ENCODE measurements around the gene ZNF518B.
A peak's percentile ranks its signal among the peaks of the same experiment; 100 is the strongest.

ZNF518B gene

GRCh38 chr4:10457255-10457801 is at the start of gene ZNF518B:
TSS of gene ZNF518B (minus strand) at chr4:10457426. CDS start at chr4:10446328, 11,098 bp downstream.
- H3K4me3 ChIP-seq (ENCODE audit: low read length), result peak within 1 kb of the TSS; percentile 59
- H3K4me1 ChIP-seq (ENCODE audit: insufficient read depth, low read length), result peaks cover 2% of the 10 kb centered on the region
- peak within 1 kb of the TSS; percentile 73 for H2AFZ ChIP-seq (ENCODE audit: low read depth, low read length)
- peaks cover 22% of the 10 kb centered on the region for H3K27me3 ChIP-seq (ENCODE audit: insufficient read depth, low read length)
- H3K9me3 ChIP-seq (ENCODE audit: low read length), result peaks cover 5% of the 10 kb centered on the region
- H3K36me3 ChIP-seq (ENCODE audit: insufficient read depth, low read length), result peaks cover 19% of the 10 kb centered on the region

GRCh38 chr4:10506077-10506476 is 48.9 kb upstream of the ZNF518B start:
- Histone ChIP-seq H2AFZ (ENCODE audit: low read depth, low read length) (no peak overlapping the region), H3K27me3 (ENCODE audit: insufficient read depth, low read length) (no peaks in the 10 kb centered on the region), H3K4me1 (ENCODE audit: insufficient read depth, low read length) (no peaks in the 10 kb centered on the region), H3K4me3 (ENCODE audit: low read length) (no peak overlapping the region), H3K36me3 (ENCODE audit: insufficient read depth, low read length) (no peaks in the 10 kb centered on the region), H3K9me3 (ENCODE audit: low read length) (no peaks in the 10 kb centered on the region)

GRCh38 chr4:10504570-10505179 is 47.4 kb upstream of the ZNF518B start:
- H3K9me3 ChIP-seq (ENCODE audit: low read length), result no peaks in the 10 kb centered on the region
- H2AFZ ChIP-seq (ENCODE audit: low read depth, low read length), result no peak overlapping the region
- no peaks in the 10 kb centered on the region for H3K4me1 ChIP-seq (ENCODE audit: insufficient read depth, low read length)
- no peaks in the 10 kb centered on the region for H3K36me3 ChIP-seq (ENCODE audit: insufficient read depth, low read length)
- H3K4me3 ChIP-seq (ENCODE audit: low read length), result no peak overlapping the region
- no peaks in the 10 kb centered on the region for H3K27me3 ChIP-seq (ENCODE audit: insufficient read depth, low read length)

- no peak overlapping the region for H3K4me3 ChIP-seq (ENCODE audit: low read length)
These were observed 45.5 kb upstream of the ZNF518B start for GRCh38 chr4:10502717-10503116.

GRCh38 chr4:10500776-10501175 is 43.5 kb upstream of the ZNF518B start:
- Histone ChIP-seq H3K27me3 (ENCODE audit: insufficient read depth, low read length) (peaks cover 3% of the 10 kb centered on the region), H3K4me3 (ENCODE audit: low read length) (no peak overlapping the region), H3K4me1 (ENCODE audit: insufficient read depth, low read length) (peaks cover 3% of the 10 kb centered on the region), H3K9me3 (ENCODE audit: low read length) (no peaks in the 10 kb centered on the region), H2AFZ (ENCODE audit: low read depth, low read length) (no peak overlapping the region), H3K36me3 (ENCODE audit: insufficient read depth, low read length) (no peaks in the 10 kb centered on the region)

More at GRCh38 chr4:10502717-10503116, 45.5 kb upstream of the ZNF518B start:
- Histone ChIP-seq H2AFZ (ENCODE audit: low read depth, low read length) (no peak overlapping the region), H3K9me3 (ENCODE audit: low read length) (no peaks in the 10 kb centered on the region), H3K36me3 (ENCODE audit: insufficient read depth, low read length) (no peaks in the 10 kb centered on the region), H3K4me1 (ENCODE audit: insufficient read depth, low read length) (no peaks in the 10 kb centered on the region), H3K27me3 (ENCODE audit: insufficient read depth, low read length) (no peaks in the 10 kb centered on the region)

- Histone ChIP-seq H2AFZ (ENCODE audit: low read depth, low read length) (no peak overlapping the region), H3K36me3 (ENCODE audit: insufficient read depth, low read length) (no peaks in the 10 kb centered on the region), H3K4me1 (ENCODE audit: insufficient read depth, low read length) (peaks cover 3% of the 10 kb centered on the region), H3K27me3 (ENCODE audit: insufficient read depth, low read length) (peaks cover 3% of the 10 kb centered on the region), H3K4me3 (ENCODE audit: low read length) (no peak overlapping the region), H3K9me3 (ENCODE audit: low read length) (no peaks in the 10 kb centered on the region)
These were observed 39.0 kb upstream of the ZNF518B start for GRCh38 chr4:10496200-10496599.

GRCh38 chr4:10495651-10496050 is 38.4 kb upstream of the ZNF518B start:
- Histone ChIP-seq H3K4me3 (ENCODE audit: low read length) (no peak overlapping the region), H3K36me3 (ENCODE audit: insufficient read depth, low read length) (no peaks in the 10 kb centered on the region), H3K9me3 (ENCODE audit: low read length) (no peaks in the 10 kb centered on the region), H3K4me1 (ENCODE audit: insufficient read depth, low read length) (peaks cover 3% of the 10 kb centered on the region), H3K27me3 (ENCODE audit: insufficient read depth, low read length) (peaks cover 3% of the 10 kb centered on the region), H2AFZ (ENCODE audit: low read depth, low read length) (no peak overlapping the region)

- no peaks in the 10 kb centered on the region for H3K36me3 ChIP-seq (ENCODE audit: insufficient read depth, low read length)
- H3K27me3 ChIP-seq (ENCODE audit: insufficient read depth, low read length), result peaks cover 3% of the 10 kb centered on the region
- no peaks in the 10 kb centered on the region for H3K9me3 ChIP-seq (ENCODE audit: low read length)
- peaks cover 3% of the 10 kb centered on the region for H3K4me1 ChIP-seq (ENCODE audit: insufficient read depth, low read length)
- no peak overlapping the region for H2AFZ ChIP-seq (ENCODE audit: low read depth, low read length)
- no peak overlapping the region for H3K4me3 ChIP-seq (ENCODE audit: low read length)
These were observed 35.2 kb upstream of the ZNF518B start for GRCh38 chr4:10492464-10492863.

- Histone ChIP-seq H3K4me3 (ENCODE audit: low read length) (no peak overlapping the region), H3K4me1 (ENCODE audit: insufficient read depth, low read length) (peaks cover 1% of the 10 kb centered on the region), H3K9me3 (ENCODE audit: low read length) (no peaks in the 10 kb centered on the region), H3K27me3 (ENCODE audit: insufficient read depth, low read length) (peaks cover under 1% of the 10 kb centered on the region), H2AFZ (ENCODE audit: low read depth, low read length) (no peak overlapping the region), H3K36me3 (ENCODE audit: insufficient read depth, low read length) (no peaks in the 10 kb centered on the region)
These were observed 34.2 kb upstream of the ZNF518B start for GRCh38 chr4:10491401-10491800.

- Histone ChIP-seq H3K36me3 (ENCODE audit: insufficient read depth, low read length) (no peaks in the 10 kb centered on the region), H3K27me3 (ENCODE audit: insufficient read depth, low read length) (no peaks in the 10 kb centered on the region), H3K4me3 (ENCODE audit: low read length) (no peak overlapping the region)
These were observed 33.8 kb upstream of the ZNF518B start for GRCh38 chr4:10490996-10491395.

GRCh38 chr4:10482913-10483312 is 25.7 kb upstream of the ZNF518B start:
- Histone ChIP-seq H3K9me3 (ENCODE audit: low read length) (no peaks in the 10 kb centered on the region), H2AFZ (ENCODE audit: low read depth, low read length) (no peak overlapping the region)

More at GRCh38 chr4:10490996-10491395, 33.8 kb upstream of the ZNF518B start:
- Histone ChIP-seq H3K9me3 (ENCODE audit: low read length) (no peaks in the 10 kb centered on the region), H3K4me1 (ENCODE audit: insufficient read depth, low read length) (no peaks in the 10 kb centered on the region), H2AFZ (ENCODE audit: low read depth, low read length) (no peak overlapping the region)

GRCh38 chr4:10480616-10481015 is 23.4 kb upstream of the ZNF518B start:
- Histone ChIP-seq H3K36me3 (ENCODE audit: insufficient read depth, low read length) (no peaks in the 10 kb centered on the region), H2AFZ (ENCODE audit: low read depth, low read length) (no peak overlapping the region), H3K4me1 (ENCODE audit: insufficient read depth, low read length) (no peaks in the 10 kb centered on the region), H3K27me3 (ENCODE audit: insufficient read depth, low read length) (no peaks in the 10 kb centered on the region), H3K9me3 (ENCODE audit: low read length) (no peaks in the 10 kb centered on the region), H3K4me3 (ENCODE audit: low read length) (no peak overlapping the region)

More at GRCh38 chr4:10482913-10483312, 25.7 kb upstream of the ZNF518B start:
- Histone ChIP-seq H3K27me3 (ENCODE audit: insufficient read depth, low read length) (no peaks in the 10 kb centered on the region), H3K4me1 (ENCODE audit: insufficient read depth, low read length) (no peaks in the 10 kb centered on the region), H3K4me3 (ENCODE audit: low read length) (no peak overlapping the region), H3K36me3 (ENCODE audit: insufficient read depth, low read length) (no peaks in the 10 kb centered on the region)

GRCh38 chr4:10478621-10479020 is 21.4 kb upstream of the ZNF518B start:
- H2AFZ ChIP-seq (ENCODE audit: low read depth, low read length), result no peak overlapping the region
- H3K27me3 ChIP-seq (ENCODE audit: insufficient read depth, low read length), result no peaks in the 10 kb centered on the region
- no peaks in the 10 kb centered on the region for H3K9me3 ChIP-seq (ENCODE audit: low read length)
- no peak overlapping the region for H3K4me3 ChIP-seq (ENCODE audit: low read length)
- no peaks in the 10 kb centered on the region for H3K4me1 ChIP-seq (ENCODE audit: insufficient read depth, low read length)
- H3K36me3 ChIP-seq (ENCODE audit: insufficient read depth, low read length), result no peaks in the 10 kb centered on the region

GRCh38 chr4:10470505-10470904 is 13.3 kb upstream of the ZNF518B start:
- H2AFZ ChIP-seq (ENCODE audit: low read depth, low read length), result no peak overlapping the region
- no peaks in the 10 kb centered on the region for H3K9me3 ChIP-seq (ENCODE audit: low read length)
- H3K27me3 ChIP-seq (ENCODE audit: insufficient read depth, low read length), result no peaks in the 10 kb centered on the region
- no peaks in the 10 kb centered on the region for H3K4me1 ChIP-seq (ENCODE audit: insufficient read depth, low read length)
- H3K36me3 ChIP-seq (ENCODE audit: insufficient read depth, low read length), result no peaks in the 10 kb centered on the region
- H3K4me3 ChIP-seq (ENCODE audit: low read length), result no peak overlapping the region

Measured in neuron (in vitro differentiated cells).